RWPE2 (cell line): ENCODE data around the gene INPP5A.
A peak's percentile ranks its signal among the peaks of the same experiment; 100 is the strongest.

ENCODE experiments used
- ATAC-seq: fragments of 200-7000 bp; cut with Tn5 transposase; 3 replicates; pipeline ENCODE4 v1.9.1; 2021; ENCODE audit warnings: low read depth
- DNase-seq: peaks from one replicate; pipeline ENCODE4 v3.0.0-alpha.2; 2020; ENCODE audit warnings: low spot score
- H3K27ac ChIP-seq: fragments of 450-650 bp; 2 replicates; pipeline ENCODE4 v1.5.1; 2017; ENCODE audit warnings: mild to moderate bottlenecking; ENCODE audit not compliant: poor library complexity, severe bottlenecking
- H3K27me3 ChIP-seq: fragments of 250-450 bp; sonication (Bioruptor Pico); 2 replicates; pipeline ENCODE4 v1.5.1; 2021; ENCODE audit warnings: mild to moderate bottlenecking, moderate library complexity; ENCODE audit not compliant: insufficient read depth, poor library complexity, severe bottlenecking
- H3K36me3 ChIP-seq: fragments of 250-450 bp; sonication (Bioruptor Pico); 2 replicates; pipeline ENCODE4 v1.5.1; 2020; ENCODE audit warnings: low read depth, mild to moderate bottlenecking, moderate library complexity
- H3K4me1 ChIP-seq: fragments of 250-450 bp; sonication (Bioruptor Pico); 2 replicates; pipeline ENCODE4 v1.5.1; 2021; ENCODE audit warnings: mild to moderate bottlenecking, moderate library complexity; ENCODE audit not compliant: insufficient read depth, poor library complexity, severe bottlenecking
- H3K4me3 ChIP-seq: fragments of 250-450 bp; sonication (Bioruptor Pico); 2 replicates; pipeline ENCODE4 v1.5.1; 2021; ENCODE audit warnings: mild to moderate bottlenecking, moderate library complexity; ENCODE audit not compliant: severe bottlenecking
- H3K9me3 ChIP-seq: fragments of 250-450 bp; sonication (Bioruptor Pico); 2 replicates; pipeline ENCODE4 v1.5.1; 2021; ENCODE audit warnings: mild to moderate bottlenecking, moderate library complexity; ENCODE audit not compliant: severe bottlenecking
- CTCF ChIP-seq: fragments of 450-650 bp; IDR thresholded peaks from one replicate; pipeline ENCODE4 v1.5.1; 2017; ENCODE audit warnings: mild to moderate bottlenecking, moderate library complexity; ENCODE audit not compliant: poor library complexity, severe bottlenecking

Gene INPP5A

DNA sequence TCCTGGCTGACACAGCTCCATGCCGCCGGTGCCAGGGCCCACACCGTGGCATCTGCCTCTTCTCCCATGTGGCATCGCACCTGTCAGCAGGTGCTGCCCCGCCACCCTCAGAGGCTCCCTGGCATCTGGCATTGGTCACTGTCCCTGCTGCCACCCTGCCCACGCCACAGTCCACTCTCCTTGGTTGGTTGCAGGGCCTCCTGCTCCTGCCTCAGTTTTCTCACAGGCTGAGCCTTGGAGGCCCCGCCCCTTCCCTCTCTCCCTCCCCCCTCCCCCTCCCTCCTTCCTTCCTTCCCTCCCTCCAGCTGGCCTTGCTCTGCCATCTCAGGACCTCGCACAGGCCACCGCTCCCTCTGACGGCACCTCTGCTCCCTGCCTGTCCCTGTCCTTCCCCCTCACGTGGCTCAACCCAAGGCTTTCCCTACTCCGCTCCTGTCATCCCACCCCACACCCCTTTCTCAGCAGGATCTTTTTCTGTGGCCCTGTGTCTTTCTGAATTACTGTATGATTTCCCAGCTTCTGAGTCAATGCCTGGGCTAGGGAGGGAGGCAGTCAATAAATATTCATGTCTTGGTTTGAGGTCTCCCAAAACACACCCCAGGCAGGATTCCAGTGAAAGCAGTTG, 87.4 kb downstream of the INPP5A start:
- TF ChIP-seq CTCF, result no peak
- peak; percentile 35 for DNase-seq
- no peak for ATAC-seq
- H3K27ac ChIP-seq, result no peak overlapping the region
- H3K9me3 ChIP-seq, result peaks cover 2% of the 10 kb centered on the region
- H3K27me3 ChIP-seq, result no peaks in the 10 kb centered on the region
- H3K36me3 ChIP-seq, result no peaks in the 10 kb centered on the region
- no peak overlapping the region for H3K4me3 ChIP-seq
- H3K4me1 ChIP-seq, result no peaks in the 10 kb centered on the region

GRCh38 chr10:132626019-132626760, 88.6 kb downstream of the INPP5A start:
- Histone ChIP-seq H3K4me3 (no peak overlapping the region), H3K27me3 (no peaks in the 10 kb centered on the region), H3K27ac (no peak overlapping the region), H3K4me1 (no peaks in the 10 kb centered on the region), H3K36me3 (no peaks in the 10 kb centered on the region), H3K9me3 (no peaks in the 10 kb centered on the region)
- TF ChIP-seq CTCF, result no peak
- DNase-seq (peak; percentile 28), ATAC-seq (no peak; the same call in 2 of the 3 replicates)

GRCh38 chr10:132626761-132627665, 89.4 kb downstream of the INPP5A start:
- ATAC-seq (no peak), DNase-seq (peak; percentile 47)
- Histone ChIP-seq H3K4me1 (no peaks in the 10 kb centered on the region), H3K4me3 (no peak overlapping the region), H3K36me3 (no peaks in the 10 kb centered on the region), H3K27me3 (no peaks in the 10 kb centered on the region), H3K27ac (no peak overlapping the region), H3K9me3 (no peaks in the 10 kb centered on the region)
- no peak for TF ChIP-seq CTCF

DNA sequence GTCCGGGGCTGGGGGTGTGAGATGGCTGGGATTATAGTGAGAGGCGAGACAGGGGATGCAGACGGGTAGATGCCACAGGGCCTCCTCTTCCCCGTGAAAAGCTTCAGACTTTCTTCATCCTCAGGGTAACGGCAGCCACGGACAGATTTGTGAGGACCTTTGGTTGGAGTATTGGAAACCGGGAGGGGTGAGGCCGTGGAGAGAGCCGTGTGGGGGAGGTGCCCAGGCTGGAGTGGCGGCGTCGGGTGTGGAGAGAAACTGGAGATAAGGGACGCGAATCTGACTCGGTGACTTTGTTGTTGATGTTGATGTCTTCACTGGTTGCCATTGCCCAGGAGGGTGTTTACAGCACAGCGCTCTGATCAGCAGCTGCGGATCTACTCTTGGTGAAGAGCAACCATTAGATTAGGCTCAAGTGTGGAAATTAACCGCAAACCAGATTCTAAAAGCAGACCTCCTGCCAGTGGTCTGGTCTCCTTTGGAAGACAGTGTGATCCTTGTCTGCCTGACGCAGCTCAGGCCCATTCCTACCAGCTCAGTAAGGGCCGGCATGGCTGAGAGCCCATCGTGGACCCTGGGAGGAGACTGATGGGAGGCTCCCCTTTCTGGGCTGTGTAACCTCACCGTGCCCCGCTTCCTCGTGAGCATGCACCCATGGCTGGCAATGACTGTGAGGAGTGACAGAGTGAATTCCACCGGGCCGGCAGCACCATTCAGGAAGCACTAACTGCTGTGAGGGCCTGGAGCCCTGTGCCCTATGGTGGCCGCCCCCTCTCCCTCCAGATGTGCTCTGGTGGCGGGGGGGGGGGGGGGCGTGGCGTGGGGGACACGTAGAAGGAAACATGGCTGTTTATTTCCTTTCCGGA, 90.3 kb downstream of the INPP5A start:
- TF ChIP-seq CTCF, result no peak
- ATAC-seq (no peak), DNase-seq (peak; percentile 50)
- Histone ChIP-seq H3K4me3 (no peak overlapping the region), H3K9me3 (no peaks in the 10 kb centered on the region), H3K27me3 (no peaks in the 10 kb centered on the region), H3K36me3 (no peaks in the 10 kb centered on the region), H3K27ac (no peak overlapping the region), H3K4me1 (no peaks in the 10 kb centered on the region)
